ENCODE results near the gene FARS2. TPM values are rescaled to one million over a fixed set of nuclear protein-coding genes. Genes with fewer than 3 reads are reported as not detected.

FARS2 gene
- total RNA-seq, 2 donors from 2014 or later: 16.2 to 18.3 TPM

DNA sequence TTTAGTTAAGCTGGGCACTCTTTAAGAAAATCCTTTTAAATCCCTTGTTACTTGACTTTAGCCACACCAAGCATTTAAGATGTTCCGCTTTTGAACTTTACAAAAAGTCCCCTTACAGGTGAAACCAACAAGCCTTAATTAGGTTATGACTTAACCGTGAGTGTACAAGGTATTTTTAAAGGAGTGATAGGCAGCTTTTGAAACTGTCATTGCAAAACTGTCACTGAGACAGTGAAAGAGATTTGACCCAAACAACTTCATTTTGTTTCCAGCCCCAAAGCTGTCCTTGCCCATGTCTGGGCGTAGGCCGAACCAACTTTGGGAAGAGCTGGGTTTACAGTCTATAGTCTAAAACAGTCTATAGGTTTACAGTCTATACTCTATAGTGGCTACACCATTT lies 305.4 kb downstream of the FARS2 start:
- no peak overlapping the region for H3K4me3 ChIP-seq (ENCODE audit: low read length)
- DNase-seq: no peak
- TF ChIP-seq, protein P1, sequence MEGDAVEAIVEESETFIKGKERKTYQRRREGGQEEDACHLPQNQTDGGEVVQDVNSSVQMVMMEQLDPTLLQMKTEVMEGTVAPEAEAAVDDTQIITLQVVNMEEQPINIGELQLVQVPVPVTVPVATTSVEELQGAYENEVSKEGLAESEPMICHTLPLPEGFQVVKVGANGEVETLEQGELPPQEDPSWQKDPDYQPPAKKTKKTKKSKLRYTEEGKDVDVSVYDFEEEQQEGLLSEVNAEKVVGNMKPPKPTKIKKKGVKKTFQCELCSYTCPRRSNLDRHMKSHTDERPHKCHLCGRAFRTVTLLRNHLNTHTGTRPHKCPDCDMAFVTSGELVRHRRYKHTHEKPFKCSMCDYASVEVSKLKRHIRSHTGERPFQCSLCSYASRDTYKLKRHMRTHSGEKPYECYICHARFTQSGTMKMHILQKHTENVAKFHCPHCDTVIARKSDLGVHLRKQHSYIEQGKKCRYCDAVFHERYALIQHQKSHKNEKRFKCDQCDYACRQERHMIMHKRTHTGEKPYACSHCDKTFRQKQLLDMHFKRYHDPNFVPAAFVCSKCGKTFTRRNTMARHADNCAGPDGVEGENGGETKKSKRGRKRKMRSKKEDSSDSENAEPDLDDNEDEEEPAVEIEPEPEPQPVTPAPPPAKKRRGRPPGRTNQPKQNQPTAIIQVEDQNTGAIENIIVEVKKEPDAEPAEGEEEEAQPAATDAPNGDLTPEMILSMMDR (conservative IDR thresholded peaks at IDR 0.05): no peak
- no peaks in the 10 kb centered on the region for H3K27me3 Mint-ChIP-seq (ENCODE audit: insufficient read depth)
- H3K9me3 ChIP-seq (ENCODE audit: control insufficient read depth, low read length): peaks cover 17% of the 10 kb centered on the region
- H3K4me3 Mint-ChIP-seq: no peak overlapping the region
- no peak overlapping the region for H3K27ac ChIP-seq (ENCODE audit: low read depth, low read length)
- H3K4me1 ChIP-seq (ENCODE audit: control insufficient read depth, insufficient read depth, low read length): no peaks in the 10 kb centered on the region
- peaks cover 14% of the 10 kb centered on the region for H3K9me3 Mint-ChIP-seq
- no peaks in the 10 kb centered on the region for H3K36me3 ChIP-seq (ENCODE audit: control insufficient read depth, insufficient read depth, low read length)
- peaks cover 10% of the 10 kb centered on the region for H3K4me1 Mint-ChIP-seq
- H3K27ac Mint-ChIP-seq: no peak overlapping the region
- 86 to 92% methylated on average over 1 to 4 of the region's 4 CpGs for WGBS, 2 experiments (ENCODE audit: insufficient coverage in 1 of 2, insufficient read length in 1 of 2)
- H3K9ac ChIP-seq (ENCODE audit: extremely low read depth, low read length, poor library complexity, severe bottlenecking): no peak overlapping the region
- H3K27me3 ChIP-seq (ENCODE audit: control insufficient read depth, insufficient read depth, low read length, poor library complexity, severe bottlenecking): no peaks in the 10 kb centered on the region
- peaks cover 9% of the 10 kb centered on the region for H3K36me3 Mint-ChIP-seq (ENCODE audit: low read depth)

DNA sequence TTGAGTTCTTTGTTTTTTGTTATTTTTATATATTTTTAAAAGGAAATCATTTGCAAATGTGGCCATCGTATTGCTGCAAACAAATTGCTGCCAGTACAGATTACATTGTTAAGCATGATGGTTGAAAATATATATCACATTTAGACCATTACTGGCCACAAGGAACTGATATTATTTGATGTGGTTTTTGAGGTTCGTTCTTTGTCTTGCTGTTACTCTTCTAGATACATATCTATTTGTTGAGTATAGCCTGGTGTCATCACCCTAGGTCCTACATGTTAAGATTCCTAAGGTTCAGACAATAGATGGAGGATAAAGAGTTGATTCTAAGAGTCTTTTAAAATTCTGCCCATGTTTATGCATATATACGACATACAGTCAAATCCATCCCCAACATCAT lies 306.0 kb downstream of the FARS2 start:
- no peak overlapping the region for H3K27ac ChIP-seq (ENCODE audit: low read depth, low read length)
- no peak overlapping the region for H3K9ac ChIP-seq (ENCODE audit: extremely low read depth, low read length, poor library complexity, severe bottlenecking)
- Mint-ChIP-seq H3K27ac (no peak overlapping the region), H3K9me3 (peaks cover 17% of the 10 kb centered on the region), H3K4me1 (peaks cover 10% of the 10 kb centered on the region), H3K4me3 (no peak overlapping the region), H3K36me3 (ENCODE audit: low read depth) (peaks cover 9% of the 10 kb centered on the region), H3K27me3 (ENCODE audit: insufficient read depth) (no peaks in the 10 kb centered on the region)
- H3K36me3 ChIP-seq (ENCODE audit: control insufficient read depth, insufficient read depth, low read length): no peaks in the 10 kb centered on the region
- H3K4me1 ChIP-seq (ENCODE audit: control insufficient read depth, insufficient read depth, low read length): no peaks in the 10 kb centered on the region
- TF ChIP-seq, protein P1 (conservative IDR thresholded peaks at IDR 0.05): no peak
- H3K27me3 ChIP-seq (ENCODE audit: control insufficient read depth, insufficient read depth, low read length, poor library complexity, severe bottlenecking): no peaks in the 10 kb centered on the region
- DNase-seq: no peak
- WGBS, 2 experiments (ENCODE audit: insufficient coverage in 1 of 2, insufficient read length in 1 of 2): 94 to 100% methylated on average over 1 to 2 of the region's 3 CpGs
- peaks cover 17% of the 10 kb centered on the region for H3K9me3 ChIP-seq (ENCODE audit: control insufficient read depth, low read length)
- no peak overlapping the region for H3K4me3 ChIP-seq (ENCODE audit: low read length)

DNA sequence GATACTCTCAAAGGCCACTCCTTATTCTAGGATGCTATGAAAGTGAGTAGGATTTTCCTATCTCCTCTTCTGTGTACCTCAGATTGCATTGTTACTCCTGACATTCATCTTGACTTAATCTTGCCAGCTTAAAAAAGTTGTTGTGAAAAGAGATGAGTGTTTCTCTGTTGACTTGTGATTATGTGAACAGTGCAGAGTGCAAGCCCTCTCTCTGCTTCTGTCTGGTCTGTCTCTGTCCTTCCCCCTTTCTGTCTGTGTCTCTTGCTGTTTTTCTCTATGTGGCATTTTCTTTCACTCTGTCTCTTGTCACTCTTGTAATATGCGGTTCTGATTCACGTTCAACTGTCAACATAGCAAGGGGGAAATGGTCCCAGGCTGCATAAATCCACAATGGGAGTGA lies 306.6 kb downstream of the FARS2 start:
- Histone ChIP-seq H3K27ac (ENCODE audit: low read depth, low read length) (no peak overlapping the region), H3K9ac (ENCODE audit: extremely low read depth, low read length, poor library complexity, severe bottlenecking) (no peak overlapping the region), H3K4me1 (ENCODE audit: control insufficient read depth, insufficient read depth, low read length) (no peaks in the 10 kb centered on the region), H3K4me3 (ENCODE audit: low read length) (no peak overlapping the region), H3K27me3 (ENCODE audit: control insufficient read depth, insufficient read depth, low read length, poor library complexity, severe bottlenecking) (no peaks in the 10 kb centered on the region), H3K36me3 (ENCODE audit: control insufficient read depth, insufficient read depth, low read length) (no peaks in the 10 kb centered on the region), H3K9me3 (ENCODE audit: control insufficient read depth, low read length) (peaks cover 17% of the 10 kb centered on the region)
- TF ChIP-seq, protein P1 (conservative IDR thresholded peaks at IDR 0.05): no peak
- H3K27me3 Mint-ChIP-seq (ENCODE audit: insufficient read depth): no peaks in the 10 kb centered on the region
- DNase-seq: no peak
- H3K4me3 Mint-ChIP-seq: no peak overlapping the region
- H3K9me3 Mint-ChIP-seq: peaks cover 21% of the 10 kb centered on the region
- H3K4me1 Mint-ChIP-seq: peaks cover 10% of the 10 kb centered on the region
- peaks cover 9% of the 10 kb centered on the region for H3K36me3 Mint-ChIP-seq (ENCODE audit: low read depth)
- WGBS, 2 experiments (ENCODE audit: insufficient coverage in 1 of 2, insufficient read length in 1 of 2): 90 to 91% methylated on average over 2 of the region's 2 CpGs
- no peak overlapping the region for H3K27ac Mint-ChIP-seq
